HepG2 (cell line): ENCODE measurements around the gene NOL4L. TPM values are rescaled to one million over a fixed set of nuclear protein-coding genes. Genes with fewer than 3 reads are reported as not detected.

Experiments
- ARNTL ChIP-seq: sonication (generic); formaldehyde crosslinking; IDR thresholded peaks from 2 replicates; pipeline ENCODE4 v1.4.0; 2020; ENCODE audit warnings: mild to moderate bottlenecking, missing genetic modification reagents
- HES4 ChIP-seq: sonication (generic); formaldehyde crosslinking; IDR thresholded peaks from 2 replicates; pipeline ENCODE4 v1.9.0; 2021; ENCODE audit warnings: mild to moderate bottlenecking, missing genetic modification reagents, borderline replicate concordance
- JUND ChIP-seq: sonication (generic); formaldehyde crosslinking; IDR thresholded peaks from 2 replicates; pipeline ENCODE4 v1.8.0; 2022; ENCODE audit warnings: mild to moderate bottlenecking, missing genetic modification reagents
- NFE2L1 ChIP-seq: sonication (generic); formaldehyde crosslinking; IDR thresholded peaks from 2 replicates; pipeline ENCODE4 v1.4.0; 2020; ENCODE audit warnings: missing genetic modification reagents, mild to moderate bottlenecking, borderline replicate concordance
- RCOR2 ChIP-seq: IDR thresholded peaks from 2 replicates; pipeline ENCODE4 v1.6.1; 2016; ENCODE audit warnings: missing biosample characterization, missing genetic modification reagents
- RFX3 ChIP-seq: IDR thresholded peaks from 2 replicates; pipeline ENCODE4 v1.6.1; 2016; ENCODE audit warnings: missing biosample characterization, missing genetic modification reagents
- ZBTB42 ChIP-seq: sonication (generic); formaldehyde crosslinking; IDR thresholded peaks from 2 replicates; pipeline ENCODE4 v1.5.0; 2020; ENCODE audit warnings: mild to moderate bottlenecking, missing genetic modification reagents
- ZNF296 ChIP-seq: sonication (generic); formaldehyde crosslinking; conservative IDR thresholded peaks from 2 replicates; pipeline ENCODE4 v1.5.0; 2020; ENCODE audit warnings: mild to moderate bottlenecking, missing genetic modification reagents
- ZNF367 ChIP-seq: sonication (generic); formaldehyde crosslinking; IDR thresholded peaks from 2 replicates; pipeline ENCODE4 v1.4.0; 2020; ENCODE audit warnings: missing genetic modification reagents, borderline replicate concordance
- ZNF44 ChIP-seq: sonication (generic); formaldehyde crosslinking; IDR thresholded peaks from 2 replicates; pipeline ENCODE4 v1.5.1; 2020; ENCODE audit warnings: mild to moderate bottlenecking, missing genetic modification reagents
- ZNF629 ChIP-seq: sonication (generic); formaldehyde crosslinking; conservative IDR thresholded peaks from 2 replicates; pipeline ENCODE4 v1.5.0; 2020; ENCODE audit warnings: missing genetic modification reagents
- polyA plus RNA-seq, 8 experiments: library from polyadenylated mRNA; depleted of rRNA in 3 of 8; stranded (reverse) in 7 of 8; unstranded in 1 of 8; fragments of >200 nt; fragmentation: Illumina TruSeq in 4 of 8; extraction: Trizol in 4 of 8; gene quantifications; 2 replicates each; pipeline versions ENCODE4 v1.2.1 to v1.2.3, GENCODE V29; 2011 to 2016; ENCODE audit warnings: low read depth in 4 of 8, missing spikeins in 1 of 8, mixed read lengths in 1 of 8; ENCODE audit not compliant: insufficient read depth in 1 of 8
- total RNA-seq, 5 experiments: library from RNA; depleted of rRNA; stranded (reverse); fragments of >200 nt; fragmentation: Illumina TruSeq; extraction: Trizol; gene quantifications; 2 replicates each; pipeline ENCODE4 v1.2.3, GENCODE V29; 2016; ENCODE audit warnings: low read depth in 1 of 5
- TF ChIP-seq, protein P1 (sequence below): sonication (generic); formaldehyde crosslinking; IDR thresholded peaks from 2 replicates; pipeline ENCODE4 v1.5.1; 2020; ENCODE audit warnings: mild to moderate bottlenecking, missing genetic modification reagents, borderline replicate concordance
- TF ChIP-seq, protein P2 (sequence below): sonication (generic); formaldehyde crosslinking; IDR thresholded peaks from 2 replicates; pipeline ENCODE4 v1.4.0; 2020; ENCODE audit warnings: mild to moderate bottlenecking, missing genetic modification reagents
- TF ChIP-seq, protein P3 (sequence below), 2 experiments: fragments of 450-650 bp in 1 of 2; sonication (generic) in 1 of 2; formaldehyde crosslinking; IDR thresholded peaks; 2 replicates each; pipeline versions ENCODE4 v1.5.0 to v1.8.0; 2020 to 2022; ENCODE audit warnings: mild to moderate bottlenecking in 1 of 2, missing genetic modification reagents in 1 of 2
- TF ChIP-seq, protein P4 (sequence below): sonication (generic); formaldehyde crosslinking; IDR thresholded peaks from 2 replicates; pipeline ENCODE4 v1.4.0; 2020; ENCODE audit warnings: mild to moderate bottlenecking, low read depth, missing genetic modification reagents
- TF ChIP-seq, protein P5 (sequence below): sonication (generic); formaldehyde crosslinking; IDR thresholded peaks from 2 replicates; pipeline ENCODE4 v1.9.0; 2021; ENCODE audit warnings: missing genetic modification reagents, borderline replicate concordance
- TF ChIP-seq, protein P6 (sequence below): IDR thresholded peaks from 2 replicates; pipeline ENCODE4 v1.6.1; 2016; ENCODE audit warnings: control low read depth

Gene NOL4L
- total and polyA plus RNA-seq, 2 of the 13 experiments (the other 11 are each of a cell fraction or from before 2014, with no cell fraction given): 16.6 to 35.4 TPM

DNA sequence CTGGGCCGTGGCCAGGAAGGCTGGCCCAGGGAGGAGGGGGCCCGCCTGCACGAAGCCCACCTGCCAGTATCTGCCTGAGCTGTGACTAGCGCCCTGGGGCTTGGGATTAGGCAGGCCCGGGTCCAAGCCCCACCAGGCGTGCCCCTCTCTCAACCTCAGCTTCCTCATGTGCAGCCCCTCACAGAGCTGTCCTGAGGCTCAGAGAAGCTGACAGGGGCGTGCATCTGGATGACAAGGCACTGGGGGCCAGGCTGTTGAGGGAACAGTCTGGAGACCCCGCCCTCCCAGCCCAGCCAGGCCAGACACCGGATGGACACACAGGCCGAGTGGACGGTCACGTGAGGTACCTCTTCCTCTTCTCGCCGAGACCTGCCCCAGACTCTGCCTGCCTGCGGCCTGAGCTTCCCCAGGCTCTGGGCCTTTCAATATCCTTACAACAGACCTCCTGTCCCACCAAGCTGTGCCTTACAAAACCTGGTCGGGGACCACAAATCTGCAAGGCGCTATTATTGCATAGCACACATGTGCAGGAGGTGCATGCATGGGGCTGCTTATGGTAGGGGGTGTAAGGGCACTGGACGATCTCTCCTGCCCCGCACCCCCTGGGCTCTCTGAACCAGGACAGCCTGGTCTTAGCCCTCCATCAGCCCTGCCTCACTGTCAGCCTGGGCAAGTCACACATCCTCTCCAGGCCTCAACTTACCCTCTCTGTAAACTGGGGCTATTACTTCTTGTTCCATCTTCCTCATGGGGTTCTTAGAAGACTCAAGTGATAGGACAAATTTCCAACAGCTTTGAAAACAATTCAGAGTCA, 20.0 kb downstream of the NOL4L start (continued):
- TF ChIP-seq, protein P1, sequence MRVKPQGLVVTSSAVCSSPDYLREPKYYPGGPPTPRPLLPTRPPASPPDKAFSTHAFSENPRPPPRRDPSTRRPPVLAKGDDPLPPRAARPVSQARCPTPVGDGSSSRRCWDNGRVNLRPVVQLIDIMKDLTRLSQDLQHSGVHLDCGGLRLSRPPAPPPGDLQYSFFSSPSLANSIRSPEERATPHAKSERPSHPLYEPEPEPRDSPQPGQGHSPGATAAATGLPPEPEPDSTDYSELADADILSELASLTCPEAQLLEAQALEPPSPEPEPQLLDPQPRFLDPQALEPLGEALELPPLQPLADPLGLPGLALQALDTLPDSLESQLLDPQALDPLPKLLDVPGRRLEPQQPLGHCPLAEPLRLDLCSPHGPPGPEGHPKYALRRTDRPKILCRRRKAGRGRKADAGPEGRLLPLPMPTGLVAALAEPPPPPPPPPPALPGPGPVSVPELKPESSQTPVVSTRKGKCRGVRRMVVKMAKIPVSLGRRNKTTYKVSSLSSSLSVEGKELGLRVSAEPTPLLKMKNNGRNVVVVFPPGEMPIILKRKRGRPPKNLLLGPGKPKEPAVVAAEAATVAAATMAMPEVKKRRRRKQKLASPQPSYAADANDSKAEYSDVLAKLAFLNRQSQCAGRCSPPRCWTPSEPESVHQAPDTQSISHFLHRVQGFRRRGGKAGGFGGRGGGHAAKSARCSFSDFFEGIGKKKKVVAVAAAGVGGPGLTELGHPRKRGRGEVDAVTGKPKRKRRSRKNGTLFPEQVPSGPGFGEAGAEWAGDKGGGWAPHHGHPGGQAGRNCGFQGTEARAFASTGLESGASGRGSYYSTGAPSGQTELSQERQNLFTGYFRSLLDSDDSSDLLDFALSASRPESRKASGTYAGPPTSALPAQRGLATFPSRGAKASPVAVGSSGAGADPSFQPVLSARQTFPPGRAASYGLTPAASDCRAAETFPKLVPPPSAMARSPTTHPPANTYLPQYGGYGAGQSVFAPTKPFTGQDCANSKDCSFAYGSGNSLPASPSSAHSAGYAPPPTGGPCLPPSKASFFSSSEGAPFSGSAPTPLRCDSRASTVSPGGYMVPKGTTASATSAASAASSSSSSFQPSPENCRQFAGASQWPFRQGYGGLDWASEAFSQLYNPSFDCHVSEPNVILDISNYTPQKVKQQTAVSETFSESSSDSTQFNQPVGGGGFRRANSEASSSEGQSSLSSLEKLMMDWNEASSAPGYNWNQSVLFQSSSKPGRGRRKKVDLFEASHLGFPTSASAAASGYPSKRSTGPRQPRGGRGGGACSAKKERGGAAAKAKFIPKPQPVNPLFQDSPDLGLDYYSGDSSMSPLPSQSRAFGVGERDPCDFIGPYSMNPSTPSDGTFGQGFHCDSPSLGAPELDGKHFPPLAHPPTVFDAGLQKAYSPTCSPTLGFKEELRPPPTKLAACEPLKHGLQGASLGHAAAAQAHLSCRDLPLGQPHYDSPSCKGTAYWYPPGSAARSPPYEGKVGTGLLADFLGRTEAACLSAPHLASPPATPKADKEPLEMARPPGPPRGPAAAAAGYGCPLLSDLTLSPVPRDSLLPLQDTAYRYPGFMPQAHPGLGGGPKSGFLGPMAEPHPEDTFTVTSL (CRISPR knock-in tag): no peak
- TF ChIP-seq, protein P2, sequence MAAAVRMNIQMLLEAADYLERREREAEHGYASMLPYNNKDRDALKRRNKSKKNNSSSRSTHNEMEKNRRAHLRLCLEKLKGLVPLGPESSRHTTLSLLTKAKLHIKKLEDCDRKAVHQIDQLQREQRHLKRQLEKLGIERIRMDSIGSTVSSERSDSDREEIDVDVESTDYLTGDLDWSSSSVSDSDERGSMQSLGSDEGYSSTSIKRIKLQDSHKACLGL (CRISPR knock-in tag): 0 out of 2 replicates have a peak, but pooled peaks have one; percentile 32
- TF ChIP-seq ARNTL (0 out of 2 replicates have a peak, but pooled peaks have one; percentile 33), RCOR2 (no peak), ZNF367 (CRISPR knock-in tag) (no peak), HES4 (CRISPR knock-in tag) (no peak), ZBTB42 (0 out of 2 replicates have a peak, but pooled peaks have one; percentile 29), ZNF629 (CRISPR knock-in tag) (peak; percentile 92), JUND (CRISPR knock-in tag) (no peak), ZNF296 (CRISPR knock-in tag) (peak; percentile 91), NFE2L1 (no peak), RFX3 (CRISPR knock-in tag) (no peak), ZNF44 (no peak)
- TF ChIP-seq, protein P3, sequence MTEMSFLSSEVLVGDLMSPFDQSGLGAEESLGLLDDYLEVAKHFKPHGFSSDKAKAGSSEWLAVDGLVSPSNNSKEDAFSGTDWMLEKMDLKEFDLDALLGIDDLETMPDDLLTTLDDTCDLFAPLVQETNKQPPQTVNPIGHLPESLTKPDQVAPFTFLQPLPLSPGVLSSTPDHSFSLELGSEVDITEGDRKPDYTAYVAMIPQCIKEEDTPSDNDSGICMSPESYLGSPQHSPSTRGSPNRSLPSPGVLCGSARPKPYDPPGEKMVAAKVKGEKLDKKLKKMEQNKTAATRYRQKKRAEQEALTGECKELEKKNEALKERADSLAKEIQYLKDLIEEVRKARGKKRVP (CRISPR knock-in tag; IDR thresholded peaks at IDR 0.05): no peak
- TF ChIP-seq, protein P4, sequence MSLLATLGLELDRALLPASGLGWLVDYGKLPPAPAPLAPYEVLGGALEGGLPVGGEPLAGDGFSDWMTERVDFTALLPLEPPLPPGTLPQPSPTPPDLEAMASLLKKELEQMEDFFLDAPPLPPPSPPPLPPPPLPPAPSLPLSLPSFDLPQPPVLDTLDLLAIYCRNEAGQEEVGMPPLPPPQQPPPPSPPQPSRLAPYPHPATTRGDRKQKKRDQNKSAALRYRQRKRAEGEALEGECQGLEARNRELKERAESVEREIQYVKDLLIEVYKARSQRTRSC (CRISPR knock-in tag): no peak
- TF ChIP-seq, protein P5, sequence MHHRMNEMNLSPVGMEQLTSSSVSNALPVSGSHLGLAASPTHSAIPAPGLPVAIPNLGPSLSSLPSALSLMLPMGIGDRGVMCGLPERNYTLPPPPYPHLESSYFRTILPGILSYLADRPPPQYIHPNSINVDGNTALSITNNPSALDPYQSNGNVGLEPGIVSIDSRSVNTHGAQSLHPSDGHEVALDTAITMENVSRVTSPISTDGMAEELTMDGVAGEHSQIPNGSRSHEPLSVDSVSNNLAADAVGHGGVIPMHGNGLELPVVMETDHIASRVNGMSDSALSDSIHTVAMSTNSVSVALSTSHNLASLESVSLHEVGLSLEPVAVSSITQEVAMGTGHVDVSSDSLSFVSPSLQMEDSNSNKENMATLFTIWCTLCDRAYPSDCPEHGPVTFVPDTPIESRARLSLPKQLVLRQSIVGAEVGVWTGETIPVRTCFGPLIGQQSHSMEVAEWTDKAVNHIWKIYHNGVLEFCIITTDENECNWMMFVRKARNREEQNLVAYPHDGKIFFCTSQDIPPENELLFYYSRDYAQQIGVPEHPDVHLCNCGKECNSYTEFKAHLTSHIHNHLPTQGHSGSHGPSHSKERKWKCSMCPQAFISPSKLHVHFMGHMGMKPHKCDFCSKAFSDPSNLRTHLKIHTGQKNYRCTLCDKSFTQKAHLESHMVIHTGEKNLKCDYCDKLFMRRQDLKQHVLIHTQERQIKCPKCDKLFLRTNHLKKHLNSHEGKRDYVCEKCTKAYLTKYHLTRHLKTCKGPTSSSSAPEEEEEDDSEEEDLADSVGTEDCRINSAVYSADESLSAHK (CRISPR knock-in tag): no peak
- TF ChIP-seq, protein P6, sequence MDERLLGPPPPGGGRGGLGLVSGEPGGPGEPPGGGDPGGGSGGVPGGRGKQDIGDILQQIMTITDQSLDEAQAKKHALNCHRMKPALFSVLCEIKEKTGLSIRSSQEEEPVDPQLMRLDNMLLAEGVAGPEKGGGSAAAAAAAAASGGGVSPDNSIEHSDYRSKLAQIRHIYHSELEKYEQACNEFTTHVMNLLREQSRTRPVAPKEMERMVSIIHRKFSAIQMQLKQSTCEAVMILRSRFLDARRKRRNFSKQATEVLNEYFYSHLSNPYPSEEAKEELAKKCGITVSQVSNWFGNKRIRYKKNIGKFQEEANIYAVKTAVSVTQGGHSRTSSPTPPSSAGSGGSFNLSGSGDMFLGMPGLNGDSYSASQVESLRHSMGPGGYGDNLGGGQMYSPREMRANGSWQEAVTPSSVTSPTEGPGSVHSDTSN (CRISPR knock-in tag): no peak
